ENCODE data around the gene LHPP.

GRCh38 chr10:124652701-124653100, 191.1 kb downstream of the LHPP start:
- no peak for TF ChIP-seq CTCF (IDR thresholded peaks at IDR 0.05)
- TF ChIP-seq POLR2A (IDR thresholded peaks at IDR 0.05): no peak
